GM18951 (cell line): ENCODE measurements around the gene DDX55.
A peak's percentile ranks its signal among the peaks of the same experiment; 100 is the strongest.
"Not testable (repeated sequence)": the region's sequence is repeated elsewhere in the genome, so short reads cannot be mapped to it uniquely, and the experiment has no call there.

Experiments
- POLR2A ChIP-seq: IDR thresholded peaks from 4 replicates; pipeline ENCODE4 v1.6.1; 2011; ENCODE audit warnings: mild to moderate bottlenecking; ENCODE audit not compliant: insufficient read length, insufficient read depth; ENCODE audit errors: extremely low read depth
- in situ Hi-C: fragments of 300-500 bp; cut with MboI; formaldehyde crosslinking; loops from one replicate; pipeline ENCODE4 v1.12.0; 2022; ENCODE audit warnings: low sequenced_read_pairs, mixed read lengths, inconsistent platforms; ENCODE audit not compliant: unreplicated experiment

DDX55 gene

GRCh38 chr12:123601602-123602489 is at the start of gene DDX55:
TSS of gene DDX55 (plus strand) at chr12:123602099. CDS start at chr12:123602149, 50 bp downstream.
- in situ Hi-C loops = no loop called here
- peak; percentile 96 for TF ChIP-seq POLR2A

- in situ Hi-C loops = not testable (repeated sequence)
Observed at GRCh38 chr12:123554136-123554535, 47.8 kb upstream of the DDX55 start.

GRCh38 chr12:123554843-123555242 is 47.1 kb upstream of the DDX55 start:
- in situ Hi-C loops = not testable (repeated sequence)

GRCh38 chr12:123558487-123558886 is 43.4 kb upstream of the DDX55 start:
- in situ Hi-C loops = not testable (repeated sequence)

- no peak for TF ChIP-seq POLR2A
- in situ Hi-C loops = no loop called here
Observed at GRCh38 chr12:123559468-123559867, 42.4 kb upstream of the DDX55 start.

- in situ Hi-C loops = no loop called here
- no peak for TF ChIP-seq POLR2A
Observed at GRCh38 chr12:123571343-123571813, 30.5 kb upstream of the DDX55 start.

GRCh38 chr12:123572391-123572790 is 29.5 kb upstream of the DDX55 start:
- in situ Hi-C loops = no loop called here
- no peak for TF ChIP-seq POLR2A

- no peak for TF ChIP-seq POLR2A
- in situ Hi-C loops = no loop called here
Observed at GRCh38 chr12:123573870-123574269, 28.0 kb upstream of the DDX55 start.

- in situ Hi-C loops = no loop called here
- no peak for TF ChIP-seq POLR2A
Observed at GRCh38 chr12:123576611-123577010, 25.3 kb upstream of the DDX55 start.

- TF ChIP-seq POLR2A = no peak
- in situ Hi-C loops = no loop called here
Observed at GRCh38 chr12:123578243-123578642, 23.7 kb upstream of the DDX55 start.

- in situ Hi-C loops = not testable (repeated sequence)
Observed at GRCh38 chr12:123578829-123579228, 23.1 kb upstream of the DDX55 start.

- no peak for TF ChIP-seq POLR2A
- in situ Hi-C loops = no loop called here
Observed at GRCh38 chr12:123580772-123581171, 21.1 kb upstream of the DDX55 start.

GRCh38 chr12:123591702-123592481 is 10.0 kb upstream of the DDX55 start:
- in situ Hi-C loops = loop anchor here (10.0 kb wide), 1 partner anchor 327 kb away; no protein-coding TSS in a partner anchor
- TF ChIP-seq POLR2A = no peak

- in situ Hi-C loops = loop anchor here (10.0 kb wide), 1 partner anchor 331 kb away; no protein-coding TSS in a partner anchor
- no peak for TF ChIP-seq POLR2A
Observed at GRCh38 chr12:123595729-123596128, 6.2 kb upstream of the DDX55 start.
